ENCODE measurements around the gene BTBD2.
"Not testable (repeated sequence)": the region's sequence is repeated elsewhere in the genome, so short reads cannot be mapped to it uniquely, and the experiment has no call there.

BTBD2 gene

GRCh38 chr19:2039089-2039958, 23.8 kb upstream of the BTBD2 start:
- DNase-seq: no peak

DNA sequence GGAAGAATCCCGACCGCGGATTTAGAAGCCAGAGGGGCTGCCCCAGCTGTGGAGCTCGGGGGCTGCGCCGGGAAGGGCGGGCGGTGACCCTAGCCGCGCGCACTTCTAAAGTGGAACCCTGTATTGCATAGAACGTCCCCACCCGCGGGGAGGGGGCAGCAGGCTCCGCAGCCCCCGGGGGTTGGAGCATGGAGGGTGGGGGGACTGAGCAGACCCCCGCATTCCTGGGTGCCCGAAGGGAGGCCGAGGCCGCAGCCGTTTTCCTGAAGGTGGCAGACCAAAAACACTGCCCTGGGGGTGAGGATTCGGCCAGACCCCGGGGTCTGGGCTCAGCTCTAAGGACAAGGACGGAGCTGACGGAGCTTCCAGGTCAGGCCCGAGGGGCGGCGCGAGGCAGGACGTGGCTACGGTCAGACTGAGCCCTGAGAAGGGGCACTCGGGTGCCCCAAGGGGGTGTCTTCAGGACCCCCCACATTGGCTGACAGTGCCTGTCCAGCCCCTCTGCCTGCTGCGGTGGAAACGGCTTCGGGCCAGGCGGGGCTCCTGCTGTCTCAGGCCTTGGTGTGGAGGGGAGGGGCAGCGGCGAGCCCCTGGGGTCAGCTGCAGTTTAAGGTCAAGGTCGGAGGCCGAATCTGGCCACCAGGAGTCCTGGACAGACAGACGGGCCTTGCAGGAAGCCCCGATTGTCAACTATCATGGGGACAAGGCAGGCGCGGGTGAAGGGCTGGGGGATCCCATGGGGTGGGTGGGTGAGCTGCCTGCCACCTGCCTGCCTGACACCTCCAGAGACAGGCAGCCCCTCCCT, 23.0 kb upstream of the BTBD2 start:
- DNase-seq: no peak

- no peak for DNase-seq
These were observed 22.2 kb upstream of the BTBD2 start for GRCh38 chr19:2037651-2038255.

DNA sequence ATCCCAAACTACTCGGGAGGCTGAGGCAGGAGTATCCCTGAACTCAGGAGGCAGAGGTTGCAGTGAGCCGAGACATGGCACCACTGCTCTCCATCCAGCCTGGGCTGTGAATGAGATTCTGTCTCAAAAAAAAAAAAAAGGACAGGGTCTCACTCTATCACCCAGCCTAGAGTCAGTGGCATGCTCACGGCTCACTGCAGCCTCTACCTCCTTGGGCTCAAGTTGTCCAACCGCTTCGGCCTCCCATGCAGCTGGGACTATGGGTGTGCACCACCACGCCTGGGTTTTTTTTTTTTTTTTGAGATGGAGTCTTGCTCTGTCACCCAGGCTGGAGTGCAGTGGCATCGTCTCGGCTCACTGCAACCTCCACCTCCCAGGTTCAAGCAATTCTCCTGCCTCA, 20.9 kb upstream of the BTBD2 start:
- no peak for DNase-seq

- no peak for DNase-seq
These were observed 20.1 kb upstream of the BTBD2 start for GRCh38 chr19:2035590-2035991.

- DNase-seq: no peak
These were observed 19.4 kb upstream of the BTBD2 start for GRCh38 chr19:2034729-2035589.

DNA sequence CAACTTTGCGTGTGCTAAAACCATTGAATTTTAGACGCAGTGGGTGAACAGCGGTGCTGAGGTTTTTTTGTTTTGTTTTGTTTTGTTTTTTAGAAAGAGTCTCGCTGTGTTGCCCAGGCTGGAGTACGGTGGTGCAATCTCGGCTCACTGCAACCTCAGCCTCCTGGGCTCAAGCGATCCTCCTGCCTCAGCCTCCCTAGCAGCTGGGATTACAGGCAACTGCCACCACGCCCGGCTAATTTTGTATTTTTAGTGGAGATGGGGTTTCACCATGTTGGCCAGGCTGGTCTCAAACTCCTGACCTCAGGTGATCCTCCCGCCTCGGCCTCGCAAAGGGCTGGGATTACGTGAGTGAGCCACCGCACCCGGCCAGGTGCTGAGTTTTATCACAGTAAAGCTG, 18.7 kb upstream of the BTBD2 start:
- DNase-seq: not testable (repeated sequence)

DNA sequence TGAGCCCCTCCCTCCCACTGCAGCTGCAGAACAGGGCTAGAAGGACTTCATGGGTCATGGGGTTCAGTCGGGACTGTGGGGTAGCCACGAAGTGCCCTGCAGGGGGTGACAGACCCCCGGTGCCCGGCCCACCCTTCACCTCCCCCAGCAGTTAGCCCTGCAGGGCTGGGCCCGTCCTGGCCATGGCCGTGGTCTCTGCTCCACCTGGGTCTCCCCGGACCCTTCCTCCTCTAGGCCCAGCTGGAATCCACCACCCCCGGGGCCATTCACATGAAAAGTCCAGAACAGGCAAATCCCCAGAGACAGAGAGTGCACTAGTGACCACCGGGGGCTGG, 18.3 kb upstream of the BTBD2 start:
- DNase-seq: no peak

- DNase-seq: no peak
These were observed 17.8 kb upstream of the BTBD2 start for GRCh38 chr19:2033115-2033824.

GRCh38 chr19:2032296-2032941, 16.9 kb upstream of the BTBD2 start:
- DNase-seq: peak; percentile 87

- DNase-seq: no peak
These were observed 11.8 kb upstream of the BTBD2 start for GRCh38 chr19:2027361-2027760.

DNA sequence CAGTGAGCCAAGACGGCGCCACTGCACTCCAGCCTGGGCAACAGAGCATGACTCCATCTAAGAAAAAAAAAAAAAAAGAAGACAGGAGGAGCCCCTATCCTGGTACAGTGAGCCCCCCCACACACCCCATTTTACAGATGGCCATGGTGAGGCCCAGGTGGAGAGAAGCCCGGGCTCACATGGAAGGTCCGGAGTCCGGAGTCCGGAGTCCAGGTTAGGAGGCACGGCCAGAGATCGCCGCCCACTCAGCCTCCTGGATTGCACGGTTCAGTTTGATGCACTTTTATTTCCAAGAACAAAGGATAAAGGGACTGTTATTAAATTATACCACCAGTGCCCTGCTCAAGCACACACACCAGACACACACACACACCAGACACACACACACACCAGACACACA, 11.3 kb upstream of the BTBD2 start:
- DNase-seq: no peak

- no peak for DNase-seq
These were observed 6.8 kb upstream of the BTBD2 start for GRCh38 chr19:2022289-2022688.

DNA sequence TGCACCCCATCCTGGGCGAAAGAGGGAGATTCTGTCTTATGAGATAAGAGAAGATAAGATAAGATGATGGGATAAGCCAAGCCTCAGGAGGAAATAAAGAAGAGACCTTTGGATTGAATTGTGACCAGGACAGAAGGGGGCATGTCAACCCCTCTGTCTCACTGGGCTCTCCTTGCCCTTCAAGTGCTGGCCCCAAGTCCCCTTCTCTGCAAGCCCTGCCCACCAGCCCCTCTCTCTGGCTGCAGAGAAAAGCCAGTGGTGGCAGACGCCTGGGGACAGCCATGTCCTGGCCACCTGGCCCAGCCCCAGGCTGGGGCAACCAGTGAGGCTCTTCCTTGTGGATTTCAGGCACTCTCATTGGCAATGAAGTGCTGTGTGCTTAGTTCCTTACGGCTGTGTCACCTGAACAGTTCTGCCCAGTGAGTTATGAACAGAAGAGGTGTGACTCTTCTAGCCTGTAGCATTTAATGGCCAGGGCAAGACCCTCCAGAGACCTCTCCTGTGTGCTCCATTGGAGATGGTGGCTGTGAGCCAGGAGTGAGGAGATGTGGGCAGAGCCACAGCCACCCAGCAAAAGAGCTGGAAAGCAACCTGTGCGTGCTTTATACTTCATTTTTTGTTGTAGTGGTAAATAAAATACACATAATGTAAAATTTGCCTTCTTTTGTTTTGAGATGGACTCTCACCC, 6.1 kb upstream of the BTBD2 start:
- DNase-seq: no peak

DNA sequence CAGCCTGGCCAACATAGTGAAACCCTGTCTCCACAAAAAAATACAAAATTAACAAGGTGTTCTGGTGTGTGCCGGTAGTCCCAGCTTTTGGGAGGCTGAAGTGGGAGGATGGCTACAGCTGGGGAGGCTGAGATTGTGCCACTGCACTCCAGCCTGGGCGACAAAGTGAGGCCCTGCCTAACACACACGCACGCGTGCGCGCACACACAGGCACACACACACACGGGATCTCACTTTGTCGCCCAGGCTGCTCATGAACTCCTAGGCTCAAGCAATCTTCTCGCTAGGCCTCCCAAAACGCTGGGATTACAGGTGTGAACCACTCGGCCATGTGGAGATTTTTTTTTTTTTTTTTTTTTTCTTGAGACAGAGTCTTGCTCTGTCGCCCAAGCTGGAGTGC, 3.2 kb upstream of the BTBD2 start:
- no peak for DNase-seq

DNA sequence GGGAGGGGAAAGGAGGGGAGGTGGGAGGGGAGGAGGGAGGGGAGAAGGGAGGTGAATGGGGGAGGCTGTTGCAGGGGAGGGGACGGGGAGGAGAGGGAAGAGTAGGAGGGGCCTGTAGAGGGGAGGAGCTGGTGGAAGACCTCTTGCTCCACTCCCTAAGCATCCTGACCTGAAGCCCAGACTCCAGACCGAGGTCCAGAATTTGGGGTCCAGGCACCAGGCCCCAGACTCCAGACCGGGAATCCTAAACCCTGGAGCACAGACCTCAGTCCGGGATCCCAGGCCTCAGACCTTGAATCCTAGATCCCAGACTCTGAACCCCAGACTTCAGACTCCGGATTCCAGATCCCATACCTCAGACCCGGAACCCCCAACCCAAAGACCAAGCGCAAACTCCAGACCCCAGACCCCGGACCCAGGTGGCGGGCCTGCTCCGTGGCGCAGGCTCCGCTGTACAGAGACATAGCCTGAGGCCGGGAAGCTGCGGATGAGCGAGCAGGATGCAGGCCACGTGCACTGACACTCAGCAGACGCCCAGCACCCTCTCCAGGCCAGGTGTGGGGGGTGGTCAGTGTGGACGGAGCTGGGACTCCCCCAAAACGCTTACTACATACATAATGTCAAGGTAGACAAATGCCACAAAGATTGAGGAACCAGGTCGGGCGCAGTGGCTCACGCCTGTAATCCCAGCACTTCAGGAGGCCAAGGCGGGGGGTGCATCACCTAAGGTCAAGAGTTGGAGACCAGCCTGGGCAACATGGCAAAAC, 710 bp upstream of the BTBD2 start:
- DNase-seq: peak; percentile 37

GRCh38 chr19:2014731-2015607, 545 bp downstream of the BTBD2 start:
- DNase-seq: no peak

GRCh38 chr19:2014131-2014571, 1.4 kb downstream of the BTBD2 start:
- DNase-seq: no peak

DNA sequence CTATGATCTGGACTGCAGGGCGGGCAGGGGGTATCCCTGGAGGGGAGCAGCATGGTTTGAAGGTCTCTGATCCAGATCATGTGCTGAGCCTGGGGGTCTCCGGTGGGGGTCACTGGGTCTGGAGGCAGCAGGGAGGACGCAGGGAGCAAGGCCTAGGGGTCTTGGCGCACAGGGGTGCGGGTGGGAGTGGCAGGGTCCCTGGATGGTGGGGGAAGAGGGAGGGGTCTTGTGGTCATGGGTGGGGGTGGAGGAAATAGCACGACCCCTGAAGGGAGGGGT, 1.9 kb downstream of the BTBD2 start:
- no peak for DNase-seq
